PC-3 (cell line): Measurements from ENCODE around the gene DOCK4. TPM values are rescaled to one million over a fixed set of nuclear protein-coding genes. Genes with fewer than 3 reads are reported as not detected.

ENCODE experiments used
- ATAC-seq: fragments of 200-7000 bp; cut with Tn5 transposase; 2 replicates; pipeline ENCODE4 v1.9.1; 2020; ENCODE audit warnings: mild to moderate bottlenecking, moderate library complexity
- BruUV-seq: library from RNA; stranded (reverse); fragments of 400-500 nt; replicated peaks from 2 replicates; lab custom pipeline; 2021; lab: Mats Ljungman, UMichigan
- CTCF ChIA-PET: fragments of 300-600 bp; sonication (Branson Sonifier 250); formaldehyde crosslinking; loops from one replicate; lab custom pipeline; 2022; ENCODE audit warnings: antibody characterized with exemption; lab: Charles Lee
- POLR2A ChIA-PET: fragments of 300-600 bp; sonication (Branson Sonifier 250); formaldehyde crosslinking; loops from one replicate; lab custom pipeline; 2022; ENCODE audit warnings: antibody characterized with exemption; ENCODE audit not compliant: unreplicated experiment; lab: Charles Lee
- DNase-seq: peaks from one replicate; pipeline ENCODE4 v3.0.0-alpha.2; 2015
- H2AFZ ChIP-seq: fragments of 300-600 bp; sonication (generic); 2 replicates; pipeline ENCODE4 v1.6.0; 2016; ENCODE audit warnings: antibody characterized with exemption, low read length
- H3F3A ChIP-seq: fragments of 300-600 bp; sonication (generic); one replicate; pipeline ENCODE4 v1.6.0; 2017; ENCODE audit warnings: antibody characterized with exemption, low read length, control low read depth, mild to moderate bottlenecking; ENCODE audit not compliant: unreplicated experiment
- H3K27ac ChIP-seq: fragments of 300-600 bp; sonication (generic); 2 replicates; pipeline ENCODE4 v1.5.1; 2016; ENCODE audit warnings: mild to moderate bottlenecking, low read length
- H3K27me3 ChIP-seq: fragments of 300-600 bp; sonication (generic); 2 replicates; pipeline ENCODE4 v1.6.1; 2016; ENCODE audit warnings: low read length, mixed read lengths
- H3K36me3 ChIP-seq: fragments of 300-600 bp; sonication (generic); 2 replicates; pipeline ENCODE4 v1.6.1; 2016; ENCODE audit warnings: low read depth, mixed run types, low read length, mixed read lengths
- H3K4me1 ChIP-seq: fragments of 300-600 bp; sonication (generic); 2 replicates; pipeline ENCODE4 v1.5.1; 2016; ENCODE audit warnings: low read length; ENCODE audit not compliant: insufficient read depth
- H3K4me2 ChIP-seq: fragments of 300-600 bp; sonication (generic); 2 replicates; pipeline ENCODE4 v1.6.0; 2016; ENCODE audit warnings: low read length
- H3K4me3 ChIP-seq: fragments of 300-600 bp; sonication (generic); 2 replicates; pipeline ENCODE4 v1.5.1; 2016; ENCODE audit warnings: mild to moderate bottlenecking, low read length, mixed read lengths
- H3K79me2 ChIP-seq: fragments of 300-600 bp; sonication (generic); 2 replicates; pipeline ENCODE4 v1.6.1; 2017; ENCODE audit warnings: low read length, mixed read lengths
- H3K9ac ChIP-seq: fragments of 300-600 bp; sonication (generic); 2 replicates; pipeline ENCODE4 v1.6.0; 2016; ENCODE audit warnings: mild to moderate bottlenecking, low read length
- H3K9me2 ChIP-seq: fragments of 300-600 bp; sonication (generic); replicated peaks from 2 replicates; pipeline ENCODE4 v1.6.1; 2016; ENCODE audit warnings: mixed run types, low read length, mixed read lengths
- H3K9me3 ChIP-seq: fragments of 300-600 bp; sonication (generic); 2 replicates; pipeline ENCODE4 v1.6.1; 2016; ENCODE audit warnings: low read length, mixed read lengths
- H4K20me1 ChIP-seq: fragments of 300-600 bp; sonication (generic); 2 replicates; pipeline ENCODE4 v1.6.1; 2016; ENCODE audit warnings: low read length, mixed read lengths
- CTCF ChIP-seq: fragments of 300-600 bp; sonication (generic); conservative IDR thresholded peaks from 2 replicates; pipeline ENCODE4 v1.5.1; 2017; ENCODE audit warnings: antibody characterized with exemption, low read depth, mild to moderate bottlenecking, low read length
- EZH2 ChIP-seq: fragments of 300-600 bp; sonication (generic); IDR thresholded peaks from one replicate; pipeline ENCODE4 v1.6.1; 2017; ENCODE audit warnings: antibody characterized with exemption, mild to moderate bottlenecking, low read length; ENCODE audit not compliant: unreplicated experiment
- EZH2phosphoT487 ChIP-seq: fragments of 300-600 bp; sonication (generic); IDR thresholded peaks from 2 replicates; pipeline ENCODE4 v1.6.1; 2018; ENCODE audit warnings: mild to moderate bottlenecking, antibody characterized with exemption, low read length, borderline replicate concordance
- intact Hi-C: fragments of 100-400 bp; cut with micrococcal nuclease; formaldehyde crosslinking; loops from 2 replicates; pipeline ENCODE4 v1.9.0; 2023
- total RNA-seq: library from RNA; depleted of rRNA; stranded (reverse); fragments of >200 nt; gene quantifications from 2 replicates; pipeline ENCODE4 v1.2.3, GENCODE V29; 2014

The DOCK4 gene
- total RNA-seq, 1 experiment from 2014 or later, result 25.4 TPM

GRCh38 chr7:111992601-111993000 lies 213.6 kb downstream of the DOCK4 start:
- H3K4me2 ChIP-seq, result no peak overlapping the region
- H4K20me1 ChIP-seq, result no peaks in the 10 kb centered on the region
- H3K4me1 ChIP-seq, result peaks cover 6% of the 10 kb centered on the region
- peaks cover 3% of the 10 kb centered on the region; the same call in 1 of the 2 replicates for H3K36me3 ChIP-seq
- ATAC-seq (no peak), DNase-seq (no peak)
- H3K9me2 ChIP-seq, result no peaks in the 10 kb centered on the region
- no peaks in the 10 kb centered on the region for H3K27me3 ChIP-seq
- H3K27ac ChIP-seq, result no peak overlapping the region
- H3K9me3 ChIP-seq, result no peaks in the 10 kb centered on the region
- H2AFZ ChIP-seq, result no peak overlapping the region
- BruUV-seq, result no TSS peak
- POLR2A ChIA-PET, result interaction anchor here (0.7 kb wide), 1 partner anchor 37 kb away, joined by 3 read pairs; no protein-coding TSS in a partner anchor
- no peaks in the 10 kb centered on the region for H3K79me2 ChIP-seq
- intact Hi-C loops, result no loop called here
- TF ChIP-seq CTCF, result no peak
- TF ChIP-seq EZH2, result no peak
- no peak for TF ChIP-seq EZH2phosphoT487
- H3K9ac ChIP-seq, result no peak overlapping the region
- CTCF ChIA-PET, result no interaction called here
- H3K4me3 ChIP-seq, result no peak overlapping the region
- H3F3A ChIP-seq, result peaks cover 5% of the 10 kb centered on the region

- Histone ChIP-seq H3K79me2 (no peaks in the 10 kb centered on the region), H3K9me3 (no peaks in the 10 kb centered on the region), H4K20me1 (no peaks in the 10 kb centered on the region), H3F3A (peaks cover 8% of the 10 kb centered on the region), H3K36me3 (peaks cover 3% of the 10 kb centered on the region; the same call in 1 of the 2 replicates), H3K4me1 (peaks cover 26% of the 10 kb centered on the region), H3K9ac (no peak overlapping the region), H2AFZ (no peak overlapping the region), H3K27ac (no peak overlapping the region), H3K9me2 (no peaks in the 10 kb centered on the region), H3K4me2 (no peak overlapping the region), H3K27me3 (no peaks in the 10 kb centered on the region), H3K4me3 (no peak overlapping the region)
- ChIA-PET POLR2A (no interaction called here), CTCF (no interaction called here)
- no peak for TF ChIP-seq EZH2
- TF ChIP-seq EZH2phosphoT487, result no peak
- no peak for TF ChIP-seq CTCF
- intact Hi-C loops, result no loop called here
- DNase-seq (no peak), ATAC-seq (no peak)
- no TSS peak for BruUV-seq
These were observed 215.6 kb downstream of the DOCK4 start for GRCh38 chr7:111990643-111991042.

GRCh38 chr7:111987886-111988285 lies 218.3 kb downstream of the DOCK4 start:
- intact Hi-C loops, result no loop called here

More at GRCh38 chr7:111987886-111988285, 218.3 kb downstream of the DOCK4 start:
- ATAC-seq (no peak), DNase-seq (no peak)
- Histone ChIP-seq H3F3A (peaks cover 8% of the 10 kb centered on the region), H3K4me3 (no peak overlapping the region), H3K79me2 (no peaks in the 10 kb centered on the region), H3K9me2 (no peaks in the 10 kb centered on the region), H3K36me3 (peaks cover 6% of the 10 kb centered on the region), H3K9ac (peak overlapping the region; percentile 39), H3K27me3 (no peaks in the 10 kb centered on the region), H2AFZ (no peak overlapping the region), H3K27ac (peak overlapping the region; percentile 86), H3K4me1 (peaks cover 37% of the 10 kb centered on the region), H3K9me3 (no peaks in the 10 kb centered on the region), H4K20me1 (no peaks in the 10 kb centered on the region), H3K4me2 (peak overlapping the region; percentile 47)
- POLR2A ChIA-PET, result no interaction called here
- no TSS peak for BruUV-seq
- TF ChIP-seq EZH2, result no peak
- TF ChIP-seq CTCF, result no peak
- TF ChIP-seq EZH2phosphoT487, result no peak
- CTCF ChIA-PET, result no interaction called here
